H54 (cell line): ENCODE data around the gene USP3.

Experiments
- DNase-seq: peaks from one replicate; pipeline ENCODE4 v3.0.0; 2011; ENCODE audit warnings: low spot score, mixed read lengths; ENCODE audit not compliant: insufficient read length
- FAIRE-seq: peaks from 3 replicates; lab custom pipeline; 2011; peaks lifted over from hg19 to GRCh38; lab: Jason Lieb, UNC
- POLR2A ChIP-seq: IDR thresholded peaks from 2 replicates; pipeline ENCODE4 v1.6.1; 2011; ENCODE audit warnings: low read depth, mild to moderate bottlenecking, low read length

Gene USP3

GRCh38 chr15:63573533-63573932 is 69.1 kb downstream of the USP3 start:
- no peak for DNase-seq
- FAIRE-seq = no peak
- TF ChIP-seq POLR2A = no peak

- DNase-seq = no peak
- no peak for FAIRE-seq
- TF ChIP-seq POLR2A = no peak
Observed at GRCh38 chr15:63575312-63575711, 70.9 kb downstream of the USP3 start.

GRCh38 chr15:63576441-63576840 is 72.0 kb downstream of the USP3 start:
- DNase-seq (no peak), FAIRE-seq (no peak)
- TF ChIP-seq POLR2A = no peak

GRCh38 chr15:63582179-63582578 is 77.8 kb downstream of the USP3 start:
- no peak for TF ChIP-seq POLR2A
- no peak for FAIRE-seq
- no peak for DNase-seq

- FAIRE-seq (peak; percentile 86), DNase-seq (no peak)
- no peak for TF ChIP-seq POLR2A
Observed at GRCh38 chr15:63582718-63583426, 78.5 kb downstream of the USP3 start.

GRCh38 chr15:63586790-63587189 is 82.4 kb downstream of the USP3 start:
- no peak for TF ChIP-seq POLR2A
- FAIRE-seq (no peak), DNase-seq (no peak)

- no peak for DNase-seq
- no peak for TF ChIP-seq POLR2A
- FAIRE-seq = no peak
Observed at GRCh38 chr15:63587527-63587926, 83.1 kb downstream of the USP3 start.

- no peak for TF ChIP-seq POLR2A
- DNase-seq (no peak), FAIRE-seq (no peak)
Observed at GRCh38 chr15:63588826-63589225, 84.4 kb downstream of the USP3 start.

- TF ChIP-seq POLR2A = no peak
- DNase-seq = no peak
- no peak for FAIRE-seq
Observed at GRCh38 chr15:63593705-63594671, 89.6 kb downstream of the USP3 start.

- TF ChIP-seq POLR2A = no peak
- DNase-seq (no peak), FAIRE-seq (no peak)
Observed at GRCh38 chr15:63595065-63595464, 90.7 kb downstream of the USP3 start.

GRCh38 chr15:63595688-63596087 is 91.3 kb downstream of the USP3 start:
- no peak for FAIRE-seq
- no peak for DNase-seq
- TF ChIP-seq POLR2A = no peak

- no peak for TF ChIP-seq POLR2A
- no peak for FAIRE-seq
- DNase-seq = no peak
Observed at GRCh38 chr15:63596676-63597037, 92.3 kb downstream of the USP3 start.

GRCh38 chr15:63597038-63597790 is 92.8 kb downstream of the USP3 start, which contains the start of gene FBXL22:
TSS of gene FBXL22 (plus strand) at chr15:63597387. CDS start at chr15:63597393, 6 bp downstream.
- no peak for TF ChIP-seq POLR2A
- FAIRE-seq (no peak), DNase-seq (no peak)

GRCh38 chr15:63597821-63598220 is 93.4 kb downstream of the USP3 start:
- no peak for FAIRE-seq

More at GRCh38 chr15:63597821-63598220, 93.4 kb downstream of the USP3 start:
- no peak for DNase-seq
- no peak for TF ChIP-seq POLR2A
